ENCODE results near the gene MPL. TPM values are rescaled to one million over a fixed set of nuclear protein-coding genes. Genes with fewer than 3 reads are reported as not detected.

The MPL gene
- polyA plus RNA-seq, 1 experiment, result not detected

GRCh38 chr1:43349594-43350306 lies 12.1 kb downstream of the MPL start:
- no peak for TF ChIP-seq CTCF (IDR thresholded peaks at IDR 0.05; ENCODE audit: low read depth, low read length)
- DNase-seq (ENCODE audit: low read depth, low spot score), result peak; percentile 80
- ChIA-PET POLR2A (interaction anchor here (2.8 kb wide), 1 partner anchor 9 kb away, joined by 7 read pairs; the partner anchor contains the start of gene CDC20), CTCF (no interaction called here)
- no peaks in the 10 kb centered on the region; the same call in 1 of the 2 replicates for H3K9me3 ChIP-seq (ENCODE audit: control insufficient read depth, insufficient read depth, low read length)
- peak overlapping the region; percentile 94 for H3K27ac ChIP-seq (ENCODE audit: low read depth, low read length)
- H3K4me3 ChIP-seq (ENCODE audit: low read depth, low read length), result peak overlapping the region; percentile 52
- H3K27me3 ChIP-seq (ENCODE audit: control insufficient read depth, insufficient read depth, low read length), result peaks cover 7% of the 10 kb centered on the region

GRCh38 chr1:43350976-43351375 lies 13.4 kb downstream of the MPL start:
- CTCF ChIA-PET, result no interaction called here
- H3K27me3 ChIP-seq (ENCODE audit: control insufficient read depth, insufficient read depth, low read length), result peaks cover 7% of the 10 kb centered on the region
- H3K27ac ChIP-seq (ENCODE audit: low read depth, low read length), result no peak overlapping the region
- no peak for TF ChIP-seq CTCF (IDR thresholded peaks at IDR 0.05; ENCODE audit: low read depth, low read length)
- H3K4me3 ChIP-seq (ENCODE audit: low read depth, low read length), result no peak overlapping the region
- DNase-seq (ENCODE audit: low read depth, low spot score), result no peak
- POLR2A ChIA-PET, result no interaction called here
- H3K9me3 ChIP-seq (ENCODE audit: control insufficient read depth, insufficient read depth, low read length), result no peaks in the 10 kb centered on the region; the same call in 1 of the 2 replicates

GRCh38 chr1:43351421-43352350 lies 14.1 kb downstream of the MPL start:
- POLR2A ChIA-PET, result no interaction called here

GRCh38 chr1:43352351-43352705 lies 14.7 kb downstream of the MPL start:
- Histone ChIP-seq H3K9me3 (ENCODE audit: control insufficient read depth, insufficient read depth, low read length) (no peaks in the 10 kb centered on the region; the same call in 1 of the 2 replicates), H3K27ac (ENCODE audit: low read depth, low read length) (no peak overlapping the region), H3K27me3 (ENCODE audit: control insufficient read depth, insufficient read depth, low read length) (peaks cover 7% of the 10 kb centered on the region), H3K4me3 (ENCODE audit: low read depth, low read length) (no peak overlapping the region)
- TF ChIP-seq CTCF (IDR thresholded peaks at IDR 0.05; ENCODE audit: low read depth, low read length), result no peak
- DNase-seq (ENCODE audit: low read depth, low spot score), result no peak
- POLR2A ChIA-PET, result no interaction called here
- CTCF ChIA-PET, result no interaction called here

More at GRCh38 chr1:43351421-43352350, 14.1 kb downstream of the MPL start:
- peaks cover 7% of the 10 kb centered on the region for H3K27me3 ChIP-seq (ENCODE audit: control insufficient read depth, insufficient read depth, low read length)
- H3K4me3 ChIP-seq (ENCODE audit: low read depth, low read length), result no peak overlapping the region
- DNase-seq (ENCODE audit: low read depth, low spot score), result no peak
- H3K9me3 ChIP-seq (ENCODE audit: control insufficient read depth, insufficient read depth, low read length), result no peaks in the 10 kb centered on the region; the same call in 1 of the 2 replicates
- CTCF ChIA-PET, result no interaction called here
- TF ChIP-seq CTCF (IDR thresholded peaks at IDR 0.05; ENCODE audit: low read depth, low read length), result no peak
- no peak overlapping the region for H3K27ac ChIP-seq (ENCODE audit: low read depth, low read length)

- H3K4me3 ChIP-seq (ENCODE audit: low read depth, low read length), result no peak overlapping the region
- POLR2A ChIA-PET, result no interaction called here
- peaks cover 7% of the 10 kb centered on the region for H3K27me3 ChIP-seq (ENCODE audit: control insufficient read depth, insufficient read depth, low read length)
- CTCF ChIA-PET, result interaction anchor here (1.2 kb wide), 1 partner anchor 61 kb away, joined by 3 read pairs; no protein-coding TSS in a partner anchor
- H3K27ac ChIP-seq (ENCODE audit: low read depth, low read length), result no peak overlapping the region
- no peak for TF ChIP-seq CTCF (IDR thresholded peaks at IDR 0.05; ENCODE audit: low read depth, low read length)
- no peaks in the 10 kb centered on the region; the same call in 1 of the 2 replicates for H3K9me3 ChIP-seq (ENCODE audit: control insufficient read depth, insufficient read depth, low read length)
- DNase-seq (ENCODE audit: low read depth, low spot score), result no peak
Measured at GRCh38 chr1:43352881-43353280, 15.3 kb downstream of the MPL start.

Data from AG04450 (cell line).